Stimulated activated CD4-positive, alpha-beta T cell treated with anti-CD3 and anti-CD28 coated beads, TNF-alpha, amount 100 ng/mL, for 4 hours (primary cell): Measurements from ENCODE around the gene SPDYE18.
"Not testable (repeated sequence)": the region's sequence is repeated elsewhere in the genome, so short reads cannot be mapped to it uniquely, and the experiment has no call there.

Experiments used
- DNase-seq, 3 experiments: peaks; one replicate each; pipeline ENCODE4 v3.0.0-alpha.2; 2020; ENCODE audit warnings: low read depth in 3 of 3

SPDYE18 gene

DNA sequence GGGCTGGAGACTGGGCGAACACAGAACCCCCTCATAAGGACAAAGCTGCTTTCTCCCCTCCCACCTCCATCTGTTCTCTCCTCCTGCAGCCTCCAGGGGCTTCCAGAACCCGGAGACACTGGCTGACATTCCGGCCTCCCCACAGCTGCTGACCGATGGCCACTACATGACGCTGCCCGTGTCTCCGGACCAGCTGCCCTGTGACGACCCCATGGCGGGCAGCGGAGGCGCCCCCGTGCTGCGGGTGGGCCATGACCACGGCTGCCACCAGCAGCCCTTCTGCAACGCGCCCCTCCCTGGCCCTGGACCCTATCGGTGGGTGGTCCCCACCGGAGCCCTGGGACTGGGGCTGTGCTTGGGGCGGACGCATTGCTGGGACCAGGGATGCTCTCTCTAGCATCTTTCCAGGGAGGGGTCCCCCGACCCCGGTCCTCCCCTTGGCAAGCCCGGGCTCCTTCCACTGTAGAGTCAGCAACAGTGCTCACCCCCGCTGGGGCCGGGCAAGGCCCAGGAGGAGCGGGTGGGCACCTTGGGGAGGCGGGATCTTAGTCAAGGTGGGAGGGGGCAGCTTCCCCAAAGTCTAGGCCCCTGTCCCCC is 56.8 kb downstream of the SPDYE18 start:
- DNase-seq, result not testable (repeated sequence)

DNA sequence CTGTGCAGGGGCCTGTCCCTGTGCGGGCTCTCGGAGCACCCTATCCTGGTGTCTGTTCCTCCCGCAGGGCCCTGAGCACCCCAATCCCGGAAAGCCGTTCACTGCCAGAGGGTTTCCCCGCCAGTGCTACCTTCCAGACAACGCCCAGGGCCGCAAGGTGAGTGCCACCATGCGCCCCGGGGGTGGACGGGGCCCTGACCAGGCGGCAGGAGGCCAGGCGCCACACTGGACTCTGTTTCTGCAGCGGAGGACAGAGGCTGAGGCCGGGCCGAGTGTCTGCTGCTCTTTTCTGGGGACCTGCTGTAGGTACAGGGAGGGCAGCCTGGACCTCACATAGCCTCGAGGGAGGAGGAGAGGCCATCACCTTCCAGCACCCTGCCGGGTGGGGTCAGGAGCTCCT is 58.2 kb downstream of the SPDYE18 start:
- DNase-seq, result not testable (repeated sequence)

DNA sequence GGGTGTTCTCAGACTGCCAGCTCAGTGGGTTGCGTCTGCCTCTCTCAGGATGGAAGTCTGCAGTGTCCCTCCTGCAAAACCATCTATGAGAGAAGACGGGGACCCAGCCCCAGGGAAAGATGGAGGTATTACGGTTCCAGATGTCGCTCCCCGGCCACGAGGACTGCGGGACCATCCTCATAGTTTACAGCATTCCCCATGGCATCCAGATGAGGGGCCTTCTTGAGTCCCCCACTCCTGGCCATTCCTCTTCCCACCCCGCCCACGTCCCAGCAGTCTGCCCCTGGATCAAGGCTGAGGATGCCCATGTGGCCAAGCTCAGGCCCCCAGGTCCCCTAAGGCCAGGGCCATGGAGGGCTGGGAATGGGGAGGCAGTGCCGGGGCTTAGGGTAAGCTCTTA is 59.1 kb downstream of the SPDYE18 start:
- not testable (repeated sequence) for DNase-seq

DNA sequence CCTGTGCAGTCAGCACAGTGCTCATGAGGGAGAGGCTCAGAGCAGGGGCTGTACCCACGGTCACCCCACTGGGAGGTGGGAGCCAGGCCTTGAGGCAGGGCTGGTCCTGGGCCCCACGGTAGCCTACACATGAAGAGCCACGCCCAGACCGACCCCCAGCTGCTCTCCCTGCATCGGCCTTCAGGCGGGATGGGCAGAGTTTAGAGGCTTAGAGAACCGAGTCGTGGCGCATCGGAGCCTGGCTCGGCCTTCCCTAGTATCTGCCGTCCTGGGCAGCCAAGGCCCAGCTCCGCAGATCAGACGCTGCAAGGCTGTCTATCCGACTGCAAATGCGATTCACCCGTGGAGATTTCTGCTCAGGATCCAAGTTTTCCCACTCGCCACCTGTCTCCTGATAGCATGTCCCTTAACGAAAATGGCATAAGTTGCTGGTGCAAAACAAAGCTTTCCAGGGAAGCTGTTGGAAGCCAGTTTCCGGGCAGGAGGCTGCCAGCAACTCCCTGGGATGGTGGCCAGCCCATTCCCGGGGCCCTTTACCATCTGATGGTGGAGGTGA is 59.6 kb downstream of the SPDYE18 start:
- not testable (repeated sequence) for DNase-seq

DNA sequence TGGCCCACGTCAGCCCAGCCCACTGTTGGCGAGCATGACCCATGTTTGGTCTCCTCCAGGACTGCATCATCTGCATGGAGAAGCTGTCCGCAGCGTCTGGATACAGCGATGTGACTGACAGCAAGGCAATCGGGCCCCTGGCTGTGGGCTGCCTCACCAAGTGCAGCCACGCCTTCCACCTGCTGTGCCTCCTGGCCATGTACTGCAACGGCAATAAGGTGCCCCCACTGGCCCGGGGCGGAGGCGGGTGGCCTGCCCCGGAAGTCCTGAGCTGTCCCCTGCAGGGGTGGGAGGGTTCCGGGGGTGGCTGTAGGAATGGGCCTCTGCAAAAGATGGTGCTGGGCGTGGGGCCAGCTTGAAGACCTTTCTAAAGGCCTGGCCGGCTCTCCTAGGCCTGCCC is 60.3 kb downstream of the SPDYE18 start:
- not testable (repeated sequence) for DNase-seq
